GM10266 (cell line): ENCODE results near the gene B3GALNT1.

Experiments
- DNase-seq: peaks from one replicate; pipeline ENCODE4 v3.0.0; 2012; ENCODE audit errors: extremely low spot score
- CTCF ChIP-seq: IDR thresholded peaks from 2 replicates; pipeline ENCODE4 v1.5.1; 2012; ENCODE audit warnings: mild to moderate bottlenecking, low read depth; ENCODE audit not compliant: control insufficient read depth, insufficient read depth; ENCODE audit errors: missing control alignments

The B3GALNT1 gene

GRCh38 chr3:161137260-161137659, 32.1 kb upstream of the B3GALNT1 start:
- no peak for TF ChIP-seq CTCF
- DNase-seq, result no peak

- DNase-seq, result no peak
- TF ChIP-seq CTCF, result no peak
These were observed 27.2 kb upstream of the B3GALNT1 start for GRCh38 chr3:161132391-161132790.

- TF ChIP-seq CTCF, result no peak
These were observed 21.3 kb upstream of the B3GALNT1 start for GRCh38 chr3:161126495-161126894.

GRCh38 chr3:161117646-161118045, 12.5 kb upstream of the B3GALNT1 start:
- no peak for DNase-seq
- TF ChIP-seq CTCF, result no peak

More at GRCh38 chr3:161126495-161126894, 21.3 kb upstream of the B3GALNT1 start:
- no peak for DNase-seq

GRCh38 chr3:161108840-161109239, 3.7 kb upstream of the B3GALNT1 start:
- TF ChIP-seq CTCF, result no peak
- no peak for DNase-seq

- no peak for DNase-seq
- no peak for TF ChIP-seq CTCF
These were observed 2.2 kb upstream of the B3GALNT1 start for GRCh38 chr3:161107311-161107710.

GRCh38 chr3:161103776-161104385, 1.3 kb downstream of the B3GALNT1 start:
- no peak for DNase-seq
- TF ChIP-seq CTCF, result no peak
